Fibroblast of skin of left biceps (primary cell): ENCODE data around the gene RAX2.
"Not testable (repeated sequence)": the region's sequence is repeated elsewhere in the genome, so short reads cannot be mapped to it uniquely, and the experiment has no call there.

ENCODE experiments used
- DNase-seq, 2 experiments: peaks; one replicate each; pipeline ENCODE4 v3.0.0-alpha.2; 2013; ENCODE audit warnings: low read depth in 2 of 2

RAX2 gene

DNA sequence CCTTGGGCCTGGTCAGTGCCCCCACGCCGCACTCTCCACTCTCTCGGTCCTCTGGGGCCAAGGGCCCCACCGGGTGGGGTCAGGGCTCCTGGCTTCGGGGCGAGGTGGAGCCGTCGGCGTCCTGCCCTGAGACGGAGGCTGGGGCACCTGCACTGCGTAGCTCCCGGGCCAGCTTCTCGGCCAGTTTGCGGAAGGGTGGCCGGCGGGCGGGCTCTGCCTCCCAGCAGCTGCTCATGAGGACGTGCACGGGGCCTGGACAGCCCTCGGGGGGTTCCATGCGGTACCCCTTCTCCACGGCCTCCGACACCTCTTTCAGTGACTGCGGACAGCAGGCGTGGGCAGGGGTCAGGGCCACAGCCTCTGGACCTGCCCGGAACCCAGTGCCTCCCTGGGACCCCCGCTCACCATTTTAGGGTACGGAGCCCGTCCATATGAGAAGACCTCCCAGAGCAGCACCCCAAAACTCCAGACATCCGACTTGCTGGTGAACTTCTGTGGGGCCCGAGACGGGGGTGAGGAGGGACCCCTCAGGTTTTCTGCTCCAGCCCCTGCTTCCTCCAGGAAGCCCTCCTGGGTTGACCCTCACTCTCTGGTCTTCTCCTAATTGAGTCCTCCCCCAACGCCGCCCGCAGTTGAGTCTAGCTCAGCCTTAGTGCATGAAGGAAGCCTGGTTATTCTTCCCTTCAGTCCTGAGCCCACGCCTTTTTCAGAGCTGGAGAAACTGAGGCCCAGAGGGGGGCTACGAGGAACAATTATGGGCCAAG is 6.3 kb upstream of the RAX2 start:
- no peak for DNase-seq

DNA sequence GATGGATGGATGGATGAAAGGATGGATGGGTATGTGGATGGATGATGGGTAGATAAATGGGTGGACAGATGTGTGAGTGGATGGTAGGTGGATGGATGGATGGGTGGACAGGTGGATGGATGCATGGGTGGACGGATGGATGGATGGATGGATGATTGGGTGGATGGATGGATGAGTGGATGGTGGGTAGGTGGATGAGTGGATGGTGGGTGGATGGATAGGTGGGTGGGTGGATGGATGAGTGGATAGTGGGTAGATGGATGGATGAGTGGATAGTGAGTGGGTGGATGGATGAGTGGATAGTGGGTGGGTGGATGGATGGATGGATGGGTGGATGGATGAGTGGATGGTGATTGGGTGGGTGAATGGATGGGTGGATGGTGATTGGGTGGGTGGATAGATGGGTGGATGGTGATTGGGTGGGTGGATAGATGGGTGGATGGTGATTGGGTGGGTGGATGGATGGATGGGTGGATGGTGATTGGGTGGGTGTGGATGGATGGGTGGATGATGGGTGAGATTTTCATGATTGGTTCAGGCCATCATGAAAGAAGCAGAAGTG is 4.5 kb upstream of the RAX2 start:
- no peak for DNase-seq

- no peak for DNase-seq
Measured at GRCh38 chr19:3775831-3776230, 3.8 kb upstream of the RAX2 start.

DNA sequence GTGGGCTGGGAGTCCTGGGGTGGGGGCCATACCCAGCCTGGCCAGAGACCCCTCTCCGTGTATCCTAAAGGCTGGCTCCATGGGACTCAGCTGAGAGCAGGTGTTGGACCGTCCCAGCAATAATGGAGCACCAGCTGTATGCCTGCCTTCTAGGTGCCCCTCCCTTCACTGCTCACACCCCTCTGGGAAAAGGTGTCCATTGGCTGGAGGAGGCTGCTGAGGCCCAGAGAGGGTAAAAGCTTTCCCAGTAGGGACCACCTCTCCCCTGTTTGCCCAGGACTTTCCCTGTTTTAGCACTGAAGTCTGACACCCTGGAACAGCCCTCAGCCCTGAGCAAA is 3.3 kb upstream of the RAX2 start:
- no peak for DNase-seq

GRCh38 chr19:3774621-3775373 is 2.8 kb upstream of the RAX2 start:
- DNase-seq = no peak

- DNase-seq = no peak
Measured at GRCh38 chr19:3773814-3774515, 1.9 kb upstream of the RAX2 start.

GRCh38 chr19:3771000-3771905 is 775 bp downstream of the RAX2 start:
- no peak for DNase-seq

GRCh38 chr19:3770136-3770999 is 1.7 kb downstream of the RAX2 start:
- DNase-seq = no peak

- DNase-seq = no peak
Measured at GRCh38 chr19:3769494-3769893, 2.5 kb downstream of the RAX2 start.

DNA sequence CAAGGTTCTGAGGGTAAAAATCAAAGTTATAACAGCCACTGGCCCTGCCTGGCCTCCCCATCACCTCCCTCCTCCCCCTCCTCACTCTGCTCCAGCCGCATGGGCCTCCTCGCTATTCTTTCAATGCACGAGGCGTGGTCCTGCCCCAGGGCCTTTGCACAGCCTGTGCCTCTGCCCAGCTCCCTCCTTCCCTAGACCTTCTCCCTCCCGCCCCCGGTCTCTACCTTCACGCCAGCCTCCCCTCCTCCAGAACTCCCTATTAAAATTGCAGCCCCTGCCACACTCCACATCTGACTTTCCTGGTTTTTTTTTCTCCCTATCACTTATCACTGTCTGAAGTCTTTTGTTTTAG is 3.3 kb downstream of the RAX2 start:
- DNase-seq = no peak

DNA sequence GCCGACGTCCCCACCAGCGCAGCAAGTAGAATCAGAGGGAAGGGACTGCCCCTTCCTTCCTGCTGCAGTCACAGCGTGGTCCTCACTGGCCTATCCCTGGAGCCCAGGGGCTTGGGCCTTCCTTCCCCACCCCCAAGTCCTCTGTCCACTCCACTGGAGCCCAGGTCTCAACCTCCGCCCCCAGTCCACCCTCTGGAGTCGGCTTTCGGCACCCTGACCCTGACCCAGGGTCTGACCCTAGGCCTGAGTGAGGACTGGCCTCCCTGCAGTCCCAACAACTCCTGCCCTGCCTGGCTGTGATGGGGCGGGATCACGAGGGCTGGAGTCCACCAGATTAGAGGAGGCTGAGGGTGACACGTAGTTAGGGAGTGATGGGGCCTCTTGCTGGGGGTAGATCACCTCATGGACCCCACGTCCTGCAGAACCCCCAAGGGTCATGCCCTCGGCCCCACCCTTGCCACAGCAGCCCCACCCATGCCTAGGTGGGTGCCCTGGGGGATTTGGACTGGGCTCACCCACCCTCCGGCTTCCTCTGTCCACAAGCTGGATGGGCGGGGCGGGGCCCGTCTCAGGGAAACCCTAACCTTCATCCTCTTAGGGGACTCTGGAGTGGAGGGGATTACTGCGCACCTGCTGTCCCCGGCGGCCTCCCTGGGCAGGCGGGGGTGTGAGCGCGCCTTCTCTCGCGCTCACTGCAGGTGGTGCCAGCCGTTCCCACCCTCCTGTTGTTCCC is 3.8 kb downstream of the RAX2 start:
- no peak for DNase-seq

DNA sequence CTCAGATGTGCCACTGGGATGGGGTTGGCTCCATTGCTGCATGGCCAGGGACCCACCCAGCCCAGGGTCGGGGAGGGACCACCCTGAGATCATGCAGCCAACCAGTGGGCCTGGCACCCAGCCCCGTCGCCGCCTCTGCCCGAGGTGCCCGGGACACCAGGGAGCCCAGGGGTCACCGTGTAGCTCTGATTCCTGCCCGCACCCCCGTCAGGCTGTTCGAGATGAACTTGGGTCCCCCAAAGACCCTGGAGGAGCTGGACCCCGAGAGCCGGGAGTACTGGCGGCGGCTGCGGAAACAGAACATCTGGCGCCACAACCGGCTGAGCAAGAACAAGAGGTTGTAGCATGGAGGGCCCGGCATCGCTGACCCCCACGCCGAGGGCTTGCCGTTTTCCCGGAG is 5.0 kb downstream of the RAX2 start:
- no peak for DNase-seq

- no peak for DNase-seq
Measured at GRCh38 chr19:3766520-3766919, 5.5 kb downstream of the RAX2 start.

DNA sequence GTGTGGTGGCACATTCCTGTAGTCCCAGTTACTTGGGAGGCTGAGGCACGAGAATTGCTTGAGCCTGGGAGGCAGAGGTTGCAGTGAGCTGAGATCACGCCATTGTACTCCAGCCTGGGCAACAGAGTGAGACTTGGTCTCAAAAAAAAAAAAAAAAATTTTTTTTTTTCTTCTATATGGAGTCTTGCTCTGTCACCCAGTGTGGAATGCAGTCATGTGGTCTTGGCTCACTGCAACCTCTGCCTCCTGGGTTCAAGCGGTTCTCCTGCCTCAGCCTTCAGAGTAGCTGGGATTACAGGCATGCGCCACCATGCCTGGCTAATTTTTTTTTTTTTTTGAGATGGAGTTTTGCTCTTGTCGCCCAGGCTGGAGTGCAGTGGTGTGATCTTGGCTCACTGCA is 6.3 kb downstream of the RAX2 start:
- not testable (repeated sequence) for DNase-seq

- no peak for DNase-seq
Measured at GRCh38 chr19:3765121-3765520, 6.9 kb downstream of the RAX2 start.

- DNase-seq = peak; percentile 96
Measured at GRCh38 chr19:3762501-3763459, 9.2 kb downstream of the RAX2 start, which contains the start of gene MRPL54. TSS of gene MRPL54 (plus strand) at chr19:3762682. CDS start at chr19:3762701, 19 bp downstream.

GRCh38 chr19:3762130-3762473 is 9.9 kb downstream of the RAX2 start:
- DNase-seq = no peak

- peak; percentile 62 for DNase-seq
Measured at GRCh38 chr19:3761382-3762129, 10.5 kb downstream of the RAX2 start, which contains the start of gene APBA3. TSS of gene APBA3 (minus strand) at chr19:3761692. CDS start at chr19:3760264, 1,428 bp downstream.
